Measurements from ENCODE around the gene FNDC4. TPM values are rescaled to one million over a fixed set of nuclear protein-coding genes. Genes with fewer than 3 reads are reported as not detected.

The FNDC4 gene
- total RNA-seq, 1 experiment from 2014 or later, result 14.1 TPM

- Mint-ChIP-seq H3K4me3 (no peak overlapping the region), H3K27me3 (ENCODE audit: low read depth) (no peaks in the 10 kb centered on the region), H3K4me1 (peaks cover 14% of the 10 kb centered on the region), H3K36me3 (peaks cover 19% of the 10 kb centered on the region), H3K9me3 (no peaks in the 10 kb centered on the region), H3K27ac (no peak overlapping the region)
- ChIA-PET POLR2A (interaction anchor here (1.2 kb wide), 1 partner anchor 18 kb away, joined by 3 read pairs; no protein-coding TSS in a partner anchor), CTCF (interaction anchor here (1.1 to 1.4 kb wide), 2 partner anchors 16 to 76 kb away, joined by 3 read pairs; partner anchors contain the start of gene NRBP1)
- ATAC-seq (no peak), DNase-seq (ENCODE audit: low spot score) (no peak)
- TF ChIP-seq IRF2 (CRISPR knock-in tag; IDR thresholded peaks at IDR 0.05; ENCODE audit: borderline replicate concordance, low read depth) (no peak), ZNF138 (CRISPR knock-in tag; conservative IDR thresholded peaks at IDR 0.05) (no peak), GTF2I (CRISPR knock-in tag; conservative IDR thresholded peaks at IDR 0.05) (no peak), ZBTB21 (CRISPR knock-in tag; IDR thresholded peaks at IDR 0.05; ENCODE audit: borderline replicate concordance) (no peak), ZNF671 (CRISPR knock-in tag; IDR thresholded peaks at IDR 0.05) (no peak), RORB (CRISPR knock-in tag; IDR thresholded peaks at IDR 0.05) (no peak), ZNF232 (CRISPR knock-in tag; IDR thresholded peaks at IDR 0.05) (no peak)
- TF ChIP-seq, protein P1, sequence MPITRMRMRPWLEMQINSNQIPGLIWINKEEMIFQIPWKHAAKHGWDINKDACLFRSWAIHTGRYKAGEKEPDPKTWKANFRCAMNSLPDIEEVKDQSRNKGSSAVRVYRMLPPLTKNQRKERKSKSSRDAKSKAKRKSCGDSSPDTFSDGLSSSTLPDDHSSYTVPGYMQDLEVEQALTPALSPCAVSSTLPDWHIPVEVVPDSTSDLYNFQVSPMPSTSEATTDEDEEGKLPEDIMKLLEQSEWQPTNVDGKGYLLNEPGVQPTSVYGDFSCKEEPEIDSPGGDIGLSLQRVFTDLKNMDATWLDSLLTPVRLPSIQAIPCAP (CRISPR knock-in tag; IDR thresholded peaks at IDR 0.05), result no peak
Observed at GRCh38 chr2:27445155-27445554, 49.8 kb downstream of the FNDC4 start.

DNA sequence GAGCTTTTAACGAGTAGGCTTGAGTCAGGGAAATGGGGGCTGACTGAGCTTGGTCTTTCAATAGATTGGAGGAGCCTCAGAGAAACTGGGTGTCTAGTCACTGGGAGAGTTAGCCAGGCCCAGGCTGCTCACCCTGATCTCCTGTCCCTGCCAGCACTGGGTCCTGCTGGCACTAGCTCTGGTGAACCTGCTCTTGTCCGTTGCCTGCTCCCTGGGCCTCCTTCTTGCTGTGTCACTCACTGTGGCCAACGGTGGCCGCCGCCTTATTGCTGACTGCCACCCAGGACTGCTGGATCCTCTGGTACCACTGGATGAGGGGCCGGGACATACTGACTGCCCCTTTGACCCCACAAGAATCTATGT lies 52.1 kb downstream of the FNDC4 start:
- Mint-ChIP-seq H3K36me3 (peaks cover 33% of the 10 kb centered on the region), H3K4me1 (peaks cover 14% of the 10 kb centered on the region), H3K9me3 (no peaks in the 10 kb centered on the region), H3K4me3 (peak overlapping the region; percentile 74), H3K27ac (no peak overlapping the region), H3K27me3 (ENCODE audit: low read depth) (no peaks in the 10 kb centered on the region)
- no peak for TF ChIP-seq ZBTB21 (CRISPR knock-in tag; IDR thresholded peaks at IDR 0.05; ENCODE audit: borderline replicate concordance)
- no peak for TF ChIP-seq STAT6 (CRISPR knock-in tag; conservative IDR thresholded peaks at IDR 0.05; ENCODE audit: low read depth)
- TF ChIP-seq CREM (CRISPR knock-in tag; IDR thresholded peaks at IDR 0.05), result no peak
- 0 out of 2 replicates have a peak, but pooled peaks have one; percentile 4 for TF ChIP-seq ZNF512 (CRISPR knock-in tag; IDR thresholded peaks at IDR 0.05; ENCODE audit: borderline replicate concordance)
- peak; percentile 65; the same call in 1 of the 2 replicates for TF ChIP-seq NFE2L1 (CRISPR knock-in tag; IDR thresholded peaks at IDR 0.05)
- ATAC-seq (peak; percentile 6; the same call in 1 of the 2 replicates), DNase-seq (ENCODE audit: low spot score) (no peak)
- ChIA-PET CTCF (interaction anchor here (0.6 to 1.0 kb wide), 2 partner anchors 12 to 92 kb away, joined by 3 to 4 read pairs; no protein-coding TSS in a partner anchor), POLR2A (no interaction called here)

GRCh38 chr2:27441958-27442919 lies 52.8 kb downstream of the FNDC4 start, which contains the start of gene KRTCAP3:
TSS of gene KRTCAP3 (plus strand) at chr2:27442381. CDS start at chr2:27442413, 32 bp downstream.
- DNase-seq (ENCODE audit: low spot score) (peak; percentile 91), ATAC-seq (peak; percentile 96)
- POLR2A ChIA-PET, result no interaction called here
- Mint-ChIP-seq H3K27me3 (ENCODE audit: low read depth) (no peaks in the 10 kb centered on the region), H3K27ac (peak within 1 kb of the TSS; percentile 63), H3K4me3 (peak within 1 kb of the TSS; percentile 74), H3K4me1 (peaks cover 14% of the 10 kb centered on the region), H3K36me3 (peaks cover 31% of the 10 kb centered on the region), H3K9me3 (no peaks in the 10 kb centered on the region)
- CTCF ChIA-PET, result interaction anchor here (0.6 to 1.5 kb wide), 8 partner anchors 11 to 179 kb away, joined by 3 to 6 read pairs (median 4); partner anchors contain the start of gene NRBP1
- peak; percentile 61; the same call in 1 of the 2 replicates for TF ChIP-seq TEAD1 (CRISPR knock-in tag; IDR thresholded peaks at IDR 0.05)
- TF ChIP-seq, protein P2, sequence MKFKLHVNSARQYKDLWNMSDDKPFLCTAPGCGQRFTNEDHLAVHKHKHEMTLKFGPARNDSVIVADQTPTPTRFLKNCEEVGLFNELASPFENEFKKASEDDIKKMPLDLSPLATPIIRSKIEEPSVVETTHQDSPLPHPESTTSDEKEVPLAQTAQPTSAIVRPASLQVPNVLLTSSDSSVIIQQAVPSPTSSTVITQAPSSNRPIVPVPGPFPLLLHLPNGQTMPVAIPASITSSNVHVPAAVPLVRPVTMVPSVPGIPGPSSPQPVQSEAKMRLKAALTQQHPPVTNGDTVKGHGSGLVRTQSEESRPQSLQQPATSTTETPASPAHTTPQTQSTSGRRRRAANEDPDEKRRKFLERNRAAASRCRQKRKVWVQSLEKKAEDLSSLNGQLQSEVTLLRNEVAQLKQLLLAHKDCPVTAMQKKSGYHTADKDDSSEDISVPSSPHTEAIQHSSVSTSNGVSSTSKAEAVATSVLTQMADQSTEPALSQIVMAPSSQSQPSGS (CRISPR knock-in tag; IDR thresholded peaks at IDR 0.05; ENCODE audit: borderline replicate concordance, low read depth), result peak; percentile 68; the same call in 1 of the 2 replicates
- TF ChIP-seq, protein P3, sequence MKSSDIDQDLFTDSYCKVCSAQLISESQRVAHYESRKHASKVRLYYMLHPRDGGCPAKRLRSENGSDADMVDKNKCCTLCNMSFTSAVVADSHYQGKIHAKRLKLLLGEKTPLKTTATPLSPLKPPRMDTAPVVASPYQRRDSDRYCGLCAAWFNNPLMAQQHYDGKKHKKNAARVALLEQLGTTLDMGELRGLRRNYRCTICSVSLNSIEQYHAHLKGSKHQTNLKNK (CRISPR knock-in tag; IDR thresholded peaks at IDR 0.05), result no peak
- TF ChIP-seq GRHL2 (CRISPR knock-in tag; IDR thresholded peaks at IDR 0.05; ENCODE audit: insufficient replicate concordance, severe bottlenecking), result no peak
- TF ChIP-seq ARID4B (CRISPR knock-in tag; IDR thresholded peaks at IDR 0.05; ENCODE audit: borderline replicate concordance), result peak; percentile 63; the same call in 1 of the 2 replicates

Measured in WTC11 (cell line).